ENCODE measurements around the gene SMARCAD1. TPM values are rescaled to one million over a fixed set of nuclear protein-coding genes. Genes with fewer than 3 reads are reported as not detected.

SMARCAD1 gene
- total and polyA plus RNA-seq, 8 donors, result 4.9 to 53.2 (median 12.7) TPM

DNA sequence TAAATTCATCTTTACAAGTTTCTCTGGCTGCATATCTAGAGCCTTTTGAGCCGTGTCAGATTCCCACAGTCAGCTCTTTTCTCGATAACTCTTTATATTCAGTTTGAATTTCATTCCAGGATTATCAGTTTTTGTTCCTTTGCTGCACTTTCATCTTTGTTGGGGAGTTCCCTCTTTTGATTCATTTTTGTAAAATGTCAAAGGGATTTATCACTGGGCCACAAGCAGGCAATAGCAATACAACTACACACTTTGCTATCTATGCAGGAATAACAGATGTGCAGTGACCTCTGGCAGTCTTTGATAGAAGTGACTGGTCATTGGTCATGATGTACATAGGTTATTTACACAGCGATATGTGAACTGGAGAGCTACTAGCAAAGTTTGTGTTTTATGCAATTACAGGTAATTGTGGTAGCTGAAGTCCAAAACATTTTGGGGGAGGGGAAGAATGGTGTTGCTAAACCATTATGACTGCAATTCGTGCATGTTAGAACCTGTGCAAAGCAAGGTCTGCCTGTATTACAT is 91.1 kb downstream of the SMARCAD1 start:
- DNase-seq, result peak in 1 of 2 donors; percentile 11
- Histone ChIP-seq H3K4me3 (no peak overlapping the region), H3K9me3 (no peaks in the 10 kb centered on the region), H3K27me3 (no peaks in the 10 kb centered on the region), H3K27ac (no peak overlapping the region), H3K36me3 (no peaks in the 10 kb centered on the region), H3K4me1 (no peaks in the 10 kb centered on the region)
- WGBS, 5 donors, result 55 to 67% (median 59%) methylated on average over 4 of the region's 4 CpGs
- intact Hi-C loops (cut with DNase I; ENCODE audit: low total_unique reads), result no loop called here
- TF ChIP-seq POLR2AphosphoS5 (IDR thresholded peaks at IDR 0.05) (no peak), POLR2A (IDR thresholded peaks at IDR 0.05) (no peak), EP300 (IDR thresholded peaks at IDR 0.05) (no peak)
- TF ChIP-seq, protein P1, sequence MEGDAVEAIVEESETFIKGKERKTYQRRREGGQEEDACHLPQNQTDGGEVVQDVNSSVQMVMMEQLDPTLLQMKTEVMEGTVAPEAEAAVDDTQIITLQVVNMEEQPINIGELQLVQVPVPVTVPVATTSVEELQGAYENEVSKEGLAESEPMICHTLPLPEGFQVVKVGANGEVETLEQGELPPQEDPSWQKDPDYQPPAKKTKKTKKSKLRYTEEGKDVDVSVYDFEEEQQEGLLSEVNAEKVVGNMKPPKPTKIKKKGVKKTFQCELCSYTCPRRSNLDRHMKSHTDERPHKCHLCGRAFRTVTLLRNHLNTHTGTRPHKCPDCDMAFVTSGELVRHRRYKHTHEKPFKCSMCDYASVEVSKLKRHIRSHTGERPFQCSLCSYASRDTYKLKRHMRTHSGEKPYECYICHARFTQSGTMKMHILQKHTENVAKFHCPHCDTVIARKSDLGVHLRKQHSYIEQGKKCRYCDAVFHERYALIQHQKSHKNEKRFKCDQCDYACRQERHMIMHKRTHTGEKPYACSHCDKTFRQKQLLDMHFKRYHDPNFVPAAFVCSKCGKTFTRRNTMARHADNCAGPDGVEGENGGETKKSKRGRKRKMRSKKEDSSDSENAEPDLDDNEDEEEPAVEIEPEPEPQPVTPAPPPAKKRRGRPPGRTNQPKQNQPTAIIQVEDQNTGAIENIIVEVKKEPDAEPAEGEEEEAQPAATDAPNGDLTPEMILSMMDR (IDR thresholded peaks at IDR 0.05), result no peak

DNA sequence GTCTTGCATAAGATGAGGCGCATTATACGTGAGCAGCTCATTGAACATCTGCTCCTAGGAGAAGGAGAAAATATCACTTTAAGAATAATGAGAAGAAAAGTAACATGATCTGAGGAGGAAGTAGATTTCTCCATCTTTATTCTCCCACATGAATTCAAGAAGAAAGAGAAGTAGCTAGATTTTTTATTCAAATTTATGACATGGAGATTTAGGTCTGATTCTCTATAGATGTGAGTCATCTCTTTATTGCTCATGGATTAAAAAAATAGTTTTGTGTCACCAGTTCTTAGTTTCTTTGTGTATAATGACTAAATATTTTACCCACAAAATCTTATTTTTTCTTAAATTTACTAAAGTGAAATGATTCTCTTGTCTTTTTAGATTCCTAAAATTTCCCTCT is 94.5 kb downstream of the SMARCAD1 start:
- H3K9me3 ChIP-seq, result no peaks in the 10 kb centered on the region
- intact Hi-C loops (cut with DNase I; ENCODE audit: low total_unique reads), result no loop called here
- 93 to 99% (median 93%) methylated on average over 2 of the region's 2 CpGs for WGBS, 5 donors
- H3K36me3 ChIP-seq, result no peaks in the 10 kb centered on the region
- peaks cover 0 to 18% (median 6%) of the 10 kb centered on the region in 4 donors for H3K4me1 ChIP-seq
- no peak overlapping the region for H3K4me3 ChIP-seq
- DNase-seq, result no peak
- TF ChIP-seq, protein P1 (IDR thresholded peaks at IDR 0.05), result no peak
- TF ChIP-seq POLR2A (IDR thresholded peaks at IDR 0.05) (no peak), POLR2AphosphoS5 (IDR thresholded peaks at IDR 0.05) (no peak), EP300 (IDR thresholded peaks at IDR 0.05) (no peak)
- H3K27ac ChIP-seq, result no peak overlapping the region
- H3K27me3 ChIP-seq, result no peaks in the 10 kb centered on the region

DNA sequence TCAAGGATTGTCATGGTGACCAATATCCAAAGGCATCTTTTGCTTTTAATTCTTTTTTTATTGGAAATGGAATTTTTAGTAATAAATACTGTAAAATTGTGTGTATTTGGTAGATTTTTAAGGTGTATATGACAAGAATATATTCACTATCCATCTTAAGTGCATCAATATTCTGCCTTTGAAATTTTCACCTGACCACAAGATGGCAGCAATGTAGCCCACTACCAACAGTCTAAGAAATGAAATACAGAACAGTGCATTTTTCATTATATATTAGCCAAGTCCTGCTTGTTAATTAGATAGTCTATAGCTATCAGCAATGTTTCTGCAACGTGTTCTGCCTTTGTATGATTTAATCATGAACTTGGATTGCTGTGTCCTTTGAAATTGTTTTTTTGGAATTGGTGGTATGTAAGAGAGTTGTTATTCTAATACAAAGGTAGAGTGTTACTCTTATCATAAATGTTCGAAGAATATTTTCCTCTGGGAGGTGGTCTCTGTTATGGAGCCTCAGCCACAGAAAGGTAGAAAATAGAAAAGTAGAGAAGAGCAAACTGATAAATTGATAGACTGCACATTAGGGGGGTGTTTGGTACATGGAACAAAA is 96.8 kb downstream of the SMARCAD1 start:
- H3K9me3 ChIP-seq, result no peaks in the 10 kb centered on the region
- H3K27me3 ChIP-seq, result no peaks in the 10 kb centered on the region
- no peak overlapping the region for H3K4me3 ChIP-seq
- DNase-seq, result peak in 1 of 2 donors; percentile 69
- H3K36me3 ChIP-seq, result no peaks in the 10 kb centered on the region
- intact Hi-C loops (cut with DNase I; ENCODE audit: low total_unique reads), result no loop called here
- no peak for TF ChIP-seq EP300 (IDR thresholded peaks at IDR 0.05)
- TF ChIP-seq, protein P1 (IDR thresholded peaks at IDR 0.05), result peak in 5 of 7 experiments; percentile 19 to 36 (median 29)
- TF ChIP-seq POLR2AphosphoS5 (IDR thresholded peaks at IDR 0.05), result no peak
- TF ChIP-seq POLR2A (IDR thresholded peaks at IDR 0.05), result no peak
- H3K4me1 ChIP-seq, result peaks cover 0 to 18% (median 6%) of the 10 kb centered on the region in 4 donors
- WGBS, 5 donors, result 24 to 44% (median 32%) methylated on average over 2 of the region's 2 CpGs
- no peak overlapping the region for H3K27ac ChIP-seq

DNA sequence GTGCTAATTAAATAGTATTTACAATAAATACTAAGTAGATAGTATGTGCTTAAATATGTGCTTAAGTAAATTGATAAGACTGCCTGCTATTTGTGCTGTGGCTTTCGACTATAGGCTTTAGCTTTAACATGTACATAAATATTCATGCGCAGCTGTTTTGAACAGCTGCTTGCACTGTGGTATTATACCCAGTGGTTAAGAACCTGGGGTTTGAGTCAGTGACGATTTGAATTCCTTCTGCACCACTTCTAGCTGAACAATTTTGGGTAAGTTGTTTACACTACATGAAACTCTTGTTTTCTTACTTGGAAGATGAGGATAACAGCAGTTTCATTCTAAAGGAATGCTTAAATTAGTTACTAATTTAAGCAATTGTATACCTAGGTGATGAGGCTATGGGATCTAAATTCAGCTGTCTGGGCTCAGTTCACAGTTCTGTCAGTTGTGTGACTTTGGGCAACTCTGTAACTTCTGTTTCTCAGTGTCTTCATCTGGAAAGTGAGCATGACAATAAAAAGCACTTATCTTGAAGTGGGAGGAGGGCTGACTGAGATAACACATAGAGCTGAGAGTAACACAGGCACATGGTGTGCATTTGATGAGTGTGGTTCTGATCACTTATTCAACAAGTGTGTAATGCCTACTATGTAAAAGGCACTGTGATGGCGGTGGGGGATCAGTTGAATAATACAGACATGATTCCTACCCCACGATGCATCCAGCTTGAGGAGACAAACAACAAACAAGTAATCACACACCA is 98.0 kb downstream of the SMARCAD1 start:
- intact Hi-C loops (cut with DNase I; ENCODE audit: low total_unique reads), result no loop called here
- Histone ChIP-seq H3K27ac (no peak overlapping the region), H3K27me3 (no peaks in the 10 kb centered on the region), H3K9me3 (no peaks in the 10 kb centered on the region), H3K4me3 (no peak overlapping the region), H3K36me3 (no peaks in the 10 kb centered on the region), H3K4me1 (peaks cover 0 to 18% (median 6%) of the 10 kb centered on the region in 4 donors)
- WGBS, 5 donors, result 43 to 59% (median 57%) methylated on average over 5 of the region's 5 CpGs
- no peak for DNase-seq
- TF ChIP-seq EP300 (IDR thresholded peaks at IDR 0.05) (no peak), POLR2A (IDR thresholded peaks at IDR 0.05) (no peak), POLR2AphosphoS5 (IDR thresholded peaks at IDR 0.05) (no peak)
- TF ChIP-seq, protein P1 (IDR thresholded peaks at IDR 0.05), result no peak

Data from stomach (tissue), 9 donors.